K562 (cell line): ENCODE measurements around the gene METTL8. TPM values are rescaled to one million over a fixed set of nuclear protein-coding genes. Genes with fewer than 3 reads are reported as not detected.

Source experiments
- ATAC-seq: fragments of 200-7000 bp; cut with Tn5 transposase; 3 replicates; pipeline ENCODE4 v1.9.1; 2020; ENCODE audit warnings: moderate library complexity
- BruUV-seq: library from RNA; stranded (reverse); fragments of 400-500 nt; replicated peaks from 2 replicates; lab custom pipeline; 2021; lab: Mats Ljungman, UMichigan
- CTCF ChIA-PET: fragments of 300-600 bp; formaldehyde crosslinking; extraction: SDS; loops from one replicate; lab custom pipeline; 2021; ENCODE audit warnings: low intra/inter-chr PET ratio; lab: Yijun Ruan, JAX
- POLR2A ChIA-PET: fragments of 300-600, 350-650 bp; sonication (Branson Sonifier 250); formaldehyde crosslinking; extraction: SDS; loops from one replicate; lab custom pipeline; 2021; ENCODE audit warnings: antibody characterized with exemption, inconsistent platforms; lab: Yijun Ruan, JAX
- DNase-seq, 4 experiments: peaks; one replicate each; pipeline versions ENCODE4 v3.0.0 to v3.0.0-alpha.2; 2011 to 2018; ENCODE audit warnings: low spot score in 3 of 4, mixed read lengths in 3 of 4; ENCODE audit errors: extremely low read depth in 1 of 4
- FAIRE-seq: peaks from 2 replicates; lab custom pipeline; 2011; peaks lifted over from hg19 to GRCh38; lab: Jason Lieb, UNC
- H2AFZ ChIP-seq: 2 replicates; pipeline ENCODE4 v1.6.0; 2011; ENCODE audit warnings: low read depth, low read length, control low read depth, inconsistent platforms
- H3K27ac ChIP-seq: fragments of 200-600 bp; 3 replicates; pipeline ENCODE4 v1.8.0; 2011; ENCODE audit warnings: low read depth, mild to moderate bottlenecking, control low read depth, inconsistent platforms, low read length, moderate library complexity, mixed read lengths; ENCODE audit errors: extremely low read depth
- H3K27me3 ChIP-seq, 2 experiments: fragments of 300-600 bp in 1 of 2; 2 replicates in 1 of 2; 3 replicates in 1 of 2; pipeline versions ENCODE4 v1.6.0 to v1.8.0; 2011; ENCODE audit warnings: inconsistent platforms in 2 of 2, low read length in 2 of 2, mild to moderate bottlenecking in 1 of 2, mixed read lengths in 1 of 2, moderate library complexity in 1 of 2; ENCODE audit not compliant: control insufficient read depth in 2 of 2, insufficient read depth in 2 of 2
- H3K36me3 ChIP-seq: fragments of 300-600 bp; 3 replicates; pipeline ENCODE4 v1.8.0; 2011; ENCODE audit warnings: mild to moderate bottlenecking, low read length, inconsistent platforms; ENCODE audit not compliant: control insufficient read depth, insufficient read depth
- H3K4me1 ChIP-seq, 2 experiments: fragments of 200-600 bp in 1 of 2; replicated peaks in 1 of 2; 2 replicates in 1 of 2; 3 replicates in 1 of 2; pipeline versions ENCODE4 v1.5.1 to v1.8.0; 2011; ENCODE audit warnings: inconsistent platforms in 2 of 2, low read length in 2 of 2, mild to moderate bottlenecking in 1 of 2, mixed read lengths in 1 of 2, moderate library complexity in 1 of 2; ENCODE audit not compliant: control insufficient read depth in 2 of 2, insufficient read depth in 2 of 2
- H3K4me2 ChIP-seq: 2 replicates; pipeline ENCODE4 v1.6.1; 2011; ENCODE audit warnings: low read length, control low read depth, inconsistent platforms, mixed read lengths; ENCODE audit not compliant: insufficient read depth
- H3K4me3 ChIP-seq: fragments of 200-600 bp; sonication (generic), shearing (Covaris generic); 2 replicates; pipeline ENCODE4 v1.5.1; 2016; ENCODE audit warnings: control low read depth, inconsistent platforms
- H3K79me2 ChIP-seq: fragments of 200-600 bp; 3 replicates; pipeline ENCODE4 v1.8.0; 2011; ENCODE audit warnings: low read length, inconsistent platforms; ENCODE audit not compliant: control insufficient read depth, insufficient read depth
- H3K9ac ChIP-seq, 2 experiments: 2 replicates each; pipeline versions ENCODE4 v1.6.0 to v1.6.1; 2011; ENCODE audit warnings: low read depth in 2 of 2, low read length in 2 of 2, control low read depth in 1 of 2, inconsistent platforms in 1 of 2, mild to moderate bottlenecking in 1 of 2, mixed read lengths in 1 of 2; ENCODE audit not compliant: insufficient read depth in 1 of 2
- H3K9me1 ChIP-seq: one replicate; pipeline ENCODE4 v1.6.0; 2011; ENCODE audit warnings: inconsistent platforms, mild to moderate bottlenecking, low read length, moderate library complexity; ENCODE audit not compliant: control insufficient read depth, insufficient read depth
- H3K9me3 ChIP-seq: replicated peaks from 2 replicates; pipeline ENCODE4 v1.5.1; 2011; ENCODE audit warnings: low read depth, low read length, inconsistent platforms; ENCODE audit not compliant: control insufficient read depth, insufficient read depth
- H4K20me1 ChIP-seq: replicated peaks from 2 replicates; pipeline ENCODE4 v1.6.1; 2011; ENCODE audit warnings: low read length, inconsistent platforms, mixed read lengths; ENCODE audit not compliant: control insufficient read depth, insufficient read depth
- ETV1 ChIP-seq: fragments of 450-650 bp; conservative IDR thresholded peaks from 2 replicates; pipeline ENCODE4 v1.6.1; 2016; ENCODE audit warnings: missing genetic modification characterization, control low read depth, low read depth, missing compliant biosample characterization
- FOXM1 ChIP-seq, 2 experiments: fragments of 450-650 bp in 1 of 2; sonication (generic) in 1 of 2; formaldehyde crosslinking in 1 of 2; IDR thresholded peaks; 2 replicates each; pipeline versions ENCODE4 v1.6.1 to v1.9.0; 2017 to 2022; ENCODE audit warnings: low read depth in 2 of 2, mild to moderate bottlenecking in 2 of 2, missing genetic modification reagents in 1 of 2, moderate library complexity in 1 of 2
- KAT2B ChIP-seq: IDR thresholded peaks from one replicate; pipeline ENCODE4 v1.6.1; 2012; ENCODE audit warnings: low read depth, mild to moderate bottlenecking, control low read depth, inconsistent platforms, low read length, moderate library complexity
- MGA ChIP-seq: fragments of 450-650 bp; IDR thresholded peaks from 2 replicates; pipeline ENCODE4 v1.6.1; 2016; ENCODE audit warnings: mild to moderate bottlenecking, moderate library complexity
- YY1 ChIP-seq, 3 experiments: IDR thresholded peaks; 2 replicates each; pipeline ENCODE4 v1.6.1; 2011; ENCODE audit warnings: low read length in 2 of 3, mild to moderate bottlenecking in 2 of 3, moderate library complexity in 2 of 3, borderline replicate concordance in 1 of 3, control low read depth in 1 of 3, low read depth in 1 of 3; ENCODE audit not compliant: insufficient read depth in 3 of 3, insufficient replicate concordance in 2 of 3, control insufficient read depth in 1 of 3, insufficient read length in 1 of 3; ENCODE audit errors: extremely low read depth in 1 of 3
- WGBS: fragments of 100-300 bp; shearing (Covaris generic); methylation state at CpG from one replicate; pipeline ENCODE4 v1.1.6; 2016; ENCODE audit warnings: low coverage, mixed read lengths; ENCODE audit not compliant: insufficient coverage; ENCODE audit errors: missing lambda C conversion rate; 5-methylcytosine and 5-hydroxymethylcytosine counted together
- in situ Hi-C: fragments of 300-500 bp; cut with MboI; formaldehyde crosslinking; loops from 4 replicates; pipeline ENCODE4 v1.15.0; 2018; ENCODE audit warnings: inconsistent platforms, mixed read lengths
- intact Hi-C: fragments of 100-400 bp; cut with micrococcal nuclease; formaldehyde crosslinking; loops from 2 replicates; pipeline ENCODE4 v1.14.2; 2022
- polyA plus RNA-seq, 8 experiments: library from polyadenylated mRNA; depleted of rRNA in 4 of 8; stranded (reverse) in 5 of 8; unstranded in 3 of 8; fragments of >200 nt; fragmentation: Nextera tagmentation in 2 of 8; fragmentation: Illumina TruSeq in 1 of 8; extraction: Ambion mirVana in 2 of 8; extraction: Trizol in 1 of 8; gene quantifications; 2 replicates each; pipeline versions ENCODE4 v1.2.1 to v1.2.3, GENCODE V29; 2011 to 2014; ENCODE audit warnings: inconsistent platforms in 1 of 8, missing spikeins in 1 of 8
- total RNA-seq, 7 experiments: library from RNA; depleted of rRNA in 6 of 7; stranded (reverse); fragments of >200 nt in 6 of 7; fragmentation: Illumina TruSeq in 2 of 7; extraction: Trizol in 2 of 7; gene quantifications; 2 replicates each; pipeline versions ENCODE4 v1.2.1 to v1.2.3, GENCODE V29; 2011 to 2021; ENCODE audit warnings: low replicate concordance in 1 of 7
- TF ChIP-seq, protein P1 (sequence below): sonication (generic); formaldehyde crosslinking; IDR thresholded peaks from 2 replicates; pipeline ENCODE4 v1.8.0; 2023; ENCODE audit warnings: mild to moderate bottlenecking, missing genetic modification reagents

Gene METTL8
- total and polyA plus RNA-seq, 9 of the 15 experiments (the other 6 are each of a cell fraction or from before 2014, with no cell fraction given): 12.9 to 52.6 (median 33.7) TPM

DNA sequence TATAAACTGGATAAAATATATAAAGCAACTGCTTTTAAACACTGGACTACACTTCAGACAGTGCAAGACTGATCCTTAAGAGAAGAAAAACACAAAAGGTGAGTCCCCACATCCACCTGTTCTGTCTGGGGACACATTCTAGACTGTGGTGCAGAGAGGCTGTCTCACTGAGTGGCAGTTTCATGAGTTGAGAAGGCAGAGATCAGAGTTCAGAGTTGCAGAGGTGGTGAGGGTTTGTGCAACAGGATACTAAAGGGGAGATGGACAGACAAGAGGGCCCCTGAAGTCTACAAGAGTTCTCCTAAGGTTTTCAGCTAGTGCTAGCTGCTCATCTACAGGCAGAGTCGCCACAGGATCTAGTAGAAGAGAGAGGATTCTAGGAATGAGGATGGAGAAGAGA, 68.0 kb downstream of the METTL8 start:
- H3K4me2 ChIP-seq: no peak overlapping the region
- H3K36me3 ChIP-seq: no peaks in the 10 kb centered on the region
- no peaks in the 10 kb centered on the region for H3K4me1 ChIP-seq
- H3K27ac ChIP-seq: no peak overlapping the region
- in situ Hi-C loops (no loop called here), intact Hi-C loops (no loop called here)
- no peaks in the 10 kb centered on the region for H3K9me1 ChIP-seq
- no peak overlapping the region for H3K4me3 ChIP-seq
- FAIRE-seq: no peak
- no peaks in the 10 kb centered on the region for H3K9me3 ChIP-seq
- WGBS: 73% methylated on average over 1 of the region's 1 CpG
- H4K20me1 ChIP-seq: no peaks in the 10 kb centered on the region
- H2AFZ ChIP-seq: no peak overlapping the region
- peak; percentile 65 for ATAC-seq
- H3K79me2 ChIP-seq: no peaks in the 10 kb centered on the region
- ChIA-PET POLR2A (interaction anchor here (0.6 kb wide), 1 partner anchor 24 kb away, joined by 3 read pairs; no protein-coding TSS in a partner anchor), CTCF (no interaction called here)
- no peak for DNase-seq
- H3K27me3 ChIP-seq: no peaks in the 10 kb centered on the region
- BruUV-seq: no TSS peak
- H3K9ac ChIP-seq: no peak overlapping the region
- TF ChIP-seq, protein P1, sequence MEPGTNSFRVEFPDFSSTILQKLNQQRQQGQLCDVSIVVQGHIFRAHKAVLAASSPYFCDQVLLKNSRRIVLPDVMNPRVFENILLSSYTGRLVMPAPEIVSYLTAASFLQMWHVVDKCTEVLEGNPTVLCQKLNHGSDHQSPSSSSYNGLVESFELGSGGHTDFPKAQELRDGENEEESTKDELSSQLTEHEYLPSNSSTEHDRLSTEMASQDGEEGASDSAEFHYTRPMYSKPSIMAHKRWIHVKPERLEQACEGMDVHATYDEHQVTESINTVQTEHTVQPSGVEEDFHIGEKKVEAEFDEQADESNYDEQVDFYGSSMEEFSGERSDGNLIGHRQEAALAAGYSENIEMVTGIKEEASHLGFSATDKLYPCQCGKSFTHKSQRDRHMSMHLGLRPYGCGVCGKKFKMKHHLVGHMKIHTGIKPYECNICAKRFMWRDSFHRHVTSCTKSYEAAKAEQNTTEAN: no peak
- TF ChIP-seq ETV1 (tag) (no peak), MGA (no peak), KAT2B (no peak), FOXM1 (IDR thresholded peaks at IDR 0.05; ENCODE audit: low read depth) (no peak), FOXM1 (CRISPR knock-in tag; IDR thresholded peaks at IDR 0.05; ENCODE audit: low read depth) (no peak), YY1 (IDR thresholded peaks at IDR 0.05; ENCODE audit: borderline replicate concordance in 1 of 3, control insufficient read depth in 1 of 3, extremely low read depth in 1 of 3, insufficient read depth in 3 of 3, insufficient read length in 1 of 3, insufficient replicate concordance in 2 of 3, low read depth in 1 of 3, low read length in 2 of 3) (no peak)
